ENCODE results near the gene CCDC50. TPM values are rescaled to one million over a fixed set of nuclear protein-coding genes. Genes with fewer than 3 reads are reported as not detected.

The CCDC50 gene
- total and polyA plus RNA-seq, 2 of the 8 experiments (the other 6 are each of a cell fraction or from before 2014, with no cell fraction given) = 7.3 to 19.2 TPM

- no peak for TF ChIP-seq MAFK (IDR thresholded peaks at IDR 0.05; ENCODE audit: low read depth, low read length)
- TF ChIP-seq BACH1 (IDR thresholded peaks at IDR 0.05; ENCODE audit: low read length) = no peak
- no peak for TF ChIP-seq CBX8 (IDR thresholded peaks at IDR 0.05; ENCODE audit: borderline replicate concordance, low read depth, low read length)
- no peak for TF ChIP-seq NRF1 (IDR thresholded peaks at IDR 0.05; ENCODE audit: low read depth, low read length)
- no peak for TF ChIP-seq JUN (IDR thresholded peaks at IDR 0.05; ENCODE audit: low read depth, low read length)
Observed at GRCh38 chr3:191376516-191377141, 47.4 kb downstream of the CCDC50 start (continued).

Measured in H1 (cell line).